Tongue (tissue), 2 donors: Measurements from ENCODE around the gene NTRK2. TPM values are rescaled to one million over a fixed set of nuclear protein-coding genes. Genes with fewer than 3 reads are reported as not detected.
A peak's percentile ranks its signal among the peaks of the same experiment; 100 is the strongest.

Experiments
- DNase-seq: peaks from one replicate; pipeline ENCODE4 v3.0.0-alpha.2; 2015
- total RNA-seq: library from RNA; depleted of rRNA; stranded (reverse); fragments of >200 nt; gene quantifications from one replicate; pipeline ENCODE4 v1.2.3, GENCODE V29; 2014

NTRK2 gene
- total RNA-seq, 1 donor from 2014 or later = 60.3 TPM

DNA sequence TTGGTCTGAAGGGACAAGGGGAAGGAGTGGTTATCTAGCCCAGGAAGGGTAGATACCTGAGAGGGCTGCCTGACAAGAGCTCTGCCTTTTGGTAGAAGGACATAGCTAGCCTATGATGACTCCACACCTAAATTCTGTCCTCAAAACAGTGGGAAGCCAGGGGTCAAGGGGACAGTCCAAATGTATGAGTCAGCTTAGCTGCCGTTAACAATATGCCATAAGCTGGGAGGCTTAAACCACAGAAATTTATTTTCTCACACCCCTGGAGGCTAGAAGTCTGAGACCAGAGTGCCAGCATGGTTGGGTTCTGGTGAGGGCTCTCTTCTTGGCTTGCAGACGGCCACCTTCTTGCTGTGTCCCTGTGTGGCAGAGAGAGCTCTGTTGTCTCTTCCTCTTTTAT lies 306.4 kb downstream of the NTRK2 start:
- DNase-seq = no peak

DNA sequence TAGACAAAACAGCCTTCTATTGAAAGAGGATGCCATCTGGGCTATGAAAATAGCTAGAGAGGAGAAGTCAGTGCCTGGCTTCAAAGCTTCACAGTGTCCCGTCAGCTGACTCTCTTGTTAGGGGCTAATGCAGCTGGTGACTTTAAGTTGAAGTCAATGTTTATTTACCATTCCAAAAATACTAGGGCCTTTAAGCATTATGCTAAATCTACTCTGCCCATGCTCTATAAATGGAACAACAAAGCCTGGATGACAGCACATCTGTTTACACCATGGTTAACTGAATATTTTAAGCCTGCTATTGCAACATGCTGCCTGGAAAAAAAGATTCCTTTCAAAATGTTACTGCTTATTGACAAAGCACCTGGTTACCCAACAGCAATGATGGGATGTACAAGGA lies 309.1 kb downstream of the NTRK2 start:
- peak; percentile 14 for DNase-seq

DNA sequence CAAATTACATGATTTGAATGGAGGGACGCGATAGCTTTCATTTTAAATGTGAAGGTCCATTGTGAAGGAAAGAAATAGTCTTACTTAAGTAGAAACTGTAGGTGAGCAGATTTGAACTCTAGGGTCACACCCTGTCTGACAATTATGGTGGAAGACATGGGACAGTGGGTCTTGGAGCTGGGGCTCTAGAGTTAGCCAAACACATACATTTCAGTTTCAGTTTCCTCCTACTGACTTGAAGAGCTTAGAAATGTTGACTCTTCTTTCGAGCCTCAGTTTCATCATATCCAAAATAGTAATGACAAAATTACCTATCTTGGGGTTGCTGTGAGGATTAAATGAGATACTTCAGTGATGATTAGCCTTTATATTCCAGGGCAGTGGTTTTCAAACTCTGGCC lies 314.2 kb downstream of the NTRK2 start:
- no peak for DNase-seq

DNA sequence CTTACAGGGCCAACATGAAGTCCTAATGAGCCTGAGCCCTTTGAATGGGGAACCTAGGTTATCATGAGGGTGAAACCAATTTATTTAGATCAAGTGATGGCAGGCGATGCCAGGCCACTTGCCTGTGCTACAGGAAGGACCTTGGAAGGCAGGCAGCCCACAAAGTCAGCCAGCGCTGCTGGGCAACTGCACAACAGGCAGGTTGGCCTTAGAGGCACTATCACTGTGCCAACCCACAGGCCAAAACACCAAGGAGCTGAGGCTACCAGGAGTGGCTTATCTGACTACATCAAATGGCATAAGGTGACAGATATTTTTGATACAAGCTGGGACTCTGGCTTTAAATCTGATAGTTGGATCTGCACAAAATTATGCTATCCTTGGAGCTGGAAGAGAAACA lies 319.1 kb downstream of the NTRK2 start:
- DNase-seq = no peak

DNA sequence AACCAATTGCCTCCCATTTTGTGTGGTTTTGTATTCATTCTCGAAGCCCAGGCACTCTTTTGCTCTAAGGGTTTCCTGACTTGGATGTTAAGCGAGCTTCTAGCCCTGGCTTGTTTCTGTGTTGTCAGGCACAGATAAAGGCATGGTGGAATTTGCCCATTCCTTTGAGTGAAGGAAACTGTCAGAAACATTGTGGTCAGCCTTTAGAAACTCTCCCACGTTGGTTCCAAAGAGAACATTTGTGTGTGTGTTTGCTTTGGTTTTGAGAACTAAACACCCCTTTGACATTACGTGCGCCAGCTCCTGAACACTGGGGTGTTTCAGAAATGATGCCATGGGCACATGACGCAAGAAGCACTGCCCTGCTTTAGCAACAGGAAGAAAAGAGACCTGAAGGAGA lies 320.9 kb downstream of the NTRK2 start:
- DNase-seq = peak; percentile 41

DNA sequence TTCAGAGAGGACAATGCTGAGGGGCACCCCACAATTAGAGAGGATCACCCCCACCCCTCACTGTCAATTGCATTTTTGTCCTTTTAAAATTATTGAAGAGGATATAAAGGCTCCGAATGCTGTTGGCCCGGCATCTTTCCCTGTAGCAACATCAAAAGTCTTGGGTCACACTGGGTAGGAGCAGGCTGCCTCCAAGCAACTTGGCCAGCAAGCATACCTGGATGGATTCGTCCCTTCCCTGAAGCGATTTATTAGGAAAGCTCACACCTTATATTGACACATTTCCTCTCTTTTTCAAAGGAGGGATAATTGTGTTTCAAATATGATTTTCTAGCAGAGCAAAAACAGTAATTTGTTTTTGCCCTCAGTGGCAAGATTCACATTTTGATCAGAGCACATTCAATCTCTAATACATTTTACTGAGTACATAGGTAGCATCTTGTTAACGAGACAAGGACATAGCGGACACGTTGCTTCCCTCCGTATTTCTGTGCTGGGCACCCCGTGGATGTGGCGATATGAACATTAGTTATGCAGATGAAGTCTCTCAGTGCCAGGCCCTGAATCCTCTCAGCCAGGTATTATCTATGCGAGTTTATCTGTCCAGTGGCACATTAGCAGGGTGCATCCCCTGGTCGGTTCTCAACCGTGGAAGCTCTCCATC lies 321.5 kb downstream of the NTRK2 start:
- no peak for DNase-seq

DNA sequence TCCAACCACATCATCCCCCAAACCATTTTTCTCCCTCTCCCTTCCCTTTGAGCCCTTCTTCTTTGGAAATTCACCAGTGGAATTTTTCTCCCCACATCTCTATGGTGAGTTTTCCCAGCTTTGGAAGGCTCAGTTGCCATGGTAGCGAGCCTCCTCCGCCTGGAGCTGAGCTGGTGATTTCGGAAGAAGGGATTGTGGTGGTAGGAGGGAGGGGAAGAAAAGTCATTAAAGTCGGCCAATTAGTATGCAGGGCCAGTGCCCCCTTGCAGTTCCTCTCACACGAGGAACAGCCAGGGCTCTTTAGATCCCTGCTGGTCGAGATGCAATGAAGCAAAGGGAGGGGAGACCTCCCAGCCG lies 322.0 kb downstream of the NTRK2 start:
- DNase-seq = no peak

DNA sequence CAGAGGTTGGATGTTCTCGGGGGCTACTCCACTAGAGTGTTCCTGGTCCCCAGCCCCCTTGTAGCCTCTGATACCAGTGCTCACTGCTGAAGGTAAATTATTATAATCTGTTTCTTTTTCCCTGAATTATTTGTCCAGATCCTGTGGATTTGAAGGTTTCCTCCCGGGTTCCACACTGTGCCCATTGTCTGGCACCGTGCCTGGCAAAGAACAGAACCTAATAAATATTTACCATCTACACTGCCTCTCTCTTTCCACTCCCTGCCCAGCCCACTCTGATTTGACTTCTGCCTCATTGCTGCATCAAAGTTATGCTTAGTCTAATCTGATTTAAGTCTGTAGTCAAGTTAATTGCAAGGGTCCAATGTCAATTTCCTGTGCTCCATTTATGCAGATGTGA lies 322.9 kb downstream of the NTRK2 start:
- no peak for DNase-seq

DNA sequence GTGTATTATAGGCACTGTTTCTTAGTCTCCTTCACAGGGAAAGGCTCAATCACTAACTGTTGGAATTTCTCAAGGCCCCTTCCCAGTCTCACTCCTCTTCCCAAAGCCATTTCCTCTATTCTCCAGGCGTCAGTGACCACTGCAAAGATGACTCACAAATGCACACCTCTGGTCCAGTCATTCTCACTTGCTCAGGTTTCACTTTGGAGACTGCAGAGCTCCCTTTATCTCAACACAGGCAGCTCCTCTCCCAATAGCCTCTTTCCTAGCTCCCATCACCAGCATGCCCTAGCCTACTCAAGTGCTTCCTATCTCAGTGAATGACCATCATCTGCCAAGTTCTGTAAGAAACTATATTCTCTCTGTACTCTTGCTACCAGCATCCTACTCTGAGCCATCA lies 323.6 kb downstream of the NTRK2 start:
- DNase-seq = no peak

DNA sequence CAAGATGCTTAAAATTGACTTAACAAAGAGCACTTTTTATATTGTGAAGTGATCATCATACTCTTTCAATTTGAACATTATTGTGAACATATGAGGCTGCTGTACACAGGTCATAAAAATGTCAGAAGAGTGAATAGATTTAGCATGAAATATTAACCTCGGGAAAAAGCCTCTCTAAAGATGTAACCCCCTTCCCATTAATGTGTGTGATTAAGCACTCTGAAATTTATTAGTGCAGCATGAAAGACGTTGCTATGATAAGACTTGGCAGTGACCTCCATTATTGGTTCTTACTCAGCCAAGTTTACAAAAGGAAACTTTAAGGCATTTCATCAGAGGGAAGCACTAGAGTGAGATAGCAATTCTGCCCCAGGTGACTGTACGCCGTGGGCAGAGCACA lies 326.5 kb downstream of the NTRK2 start:
- no peak for DNase-seq

DNA sequence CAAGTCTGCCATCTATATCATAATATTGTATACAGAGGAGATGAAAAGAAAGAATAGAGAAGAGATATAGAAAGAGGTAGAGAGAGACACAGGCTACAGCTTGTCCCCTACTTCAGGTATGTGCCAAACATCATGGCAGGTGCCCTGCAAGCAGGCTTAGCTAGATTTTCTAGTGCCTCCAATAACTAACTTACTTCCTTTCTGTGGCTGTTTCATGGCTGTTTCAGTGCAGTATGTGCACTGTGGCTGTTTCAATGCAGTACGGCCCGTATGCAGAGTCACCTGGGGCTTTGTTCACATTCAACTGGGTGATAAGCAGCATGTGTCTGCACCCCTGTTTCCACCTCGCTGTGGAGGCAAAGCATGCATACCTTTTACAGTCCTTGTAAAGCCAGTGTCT lies 327.2 kb downstream of the NTRK2 start:
- DNase-seq = no peak

DNA sequence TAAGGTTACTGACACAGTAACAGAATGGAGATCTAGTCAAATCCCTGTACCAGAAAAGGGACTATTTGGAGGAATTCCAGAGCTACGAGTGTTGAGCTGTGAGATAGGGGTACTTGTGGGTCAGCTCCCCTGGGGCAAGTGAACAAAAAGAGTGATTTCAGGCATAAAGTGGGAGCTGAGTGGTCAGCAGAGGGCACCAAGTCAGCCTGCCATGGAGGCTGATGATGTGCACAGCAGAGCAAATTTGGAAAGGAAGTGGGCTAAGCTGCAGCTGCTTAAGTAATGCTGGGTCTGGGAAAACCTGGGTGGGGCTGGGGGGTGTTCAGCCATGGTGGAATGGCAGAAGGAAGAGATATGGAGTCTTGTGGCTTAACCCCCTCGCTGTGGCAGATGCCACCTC lies 327.9 kb downstream of the NTRK2 start:
- no peak for DNase-seq

DNA sequence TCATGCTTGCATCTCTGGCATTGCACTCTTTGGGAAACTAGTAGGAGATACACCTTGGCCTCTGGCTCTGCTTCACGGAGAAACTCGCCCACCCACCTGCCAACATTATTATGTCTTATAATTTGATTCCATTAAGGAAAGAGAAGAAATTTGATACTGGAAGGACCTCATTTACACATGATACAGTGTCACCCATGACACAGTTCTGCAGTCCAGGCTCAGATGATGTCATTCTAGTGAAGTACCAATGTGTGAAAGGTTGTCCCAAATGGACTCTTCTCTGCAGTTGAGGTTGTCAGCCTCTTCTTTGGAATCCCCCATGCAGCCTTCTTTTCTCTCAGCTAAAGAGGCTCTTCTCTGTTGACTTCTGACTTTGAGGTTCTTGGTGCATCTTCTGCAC lies 329.1 kb downstream of the NTRK2 start:
- DNase-seq = no peak

DNA sequence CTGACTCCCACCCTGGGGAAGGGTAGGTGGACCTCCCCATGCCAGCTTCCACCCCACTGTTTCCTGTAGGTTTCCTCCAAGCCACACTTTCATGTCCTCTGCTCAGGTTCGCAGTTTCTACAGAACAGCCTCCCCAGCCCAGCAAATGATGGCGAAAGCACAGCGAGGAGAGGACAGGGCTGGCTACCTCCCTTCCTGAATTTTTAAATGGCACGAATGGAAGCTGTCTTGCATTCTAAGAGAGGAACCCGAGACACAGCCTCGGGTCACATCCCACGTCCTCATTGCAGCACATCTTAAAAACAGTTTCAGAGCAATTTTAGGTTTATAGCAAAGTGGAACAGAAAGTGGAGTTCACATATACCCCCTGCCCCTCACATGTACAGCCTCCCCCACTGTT lies 330.3 kb downstream of the NTRK2 start:
- no peak for DNase-seq

DNA sequence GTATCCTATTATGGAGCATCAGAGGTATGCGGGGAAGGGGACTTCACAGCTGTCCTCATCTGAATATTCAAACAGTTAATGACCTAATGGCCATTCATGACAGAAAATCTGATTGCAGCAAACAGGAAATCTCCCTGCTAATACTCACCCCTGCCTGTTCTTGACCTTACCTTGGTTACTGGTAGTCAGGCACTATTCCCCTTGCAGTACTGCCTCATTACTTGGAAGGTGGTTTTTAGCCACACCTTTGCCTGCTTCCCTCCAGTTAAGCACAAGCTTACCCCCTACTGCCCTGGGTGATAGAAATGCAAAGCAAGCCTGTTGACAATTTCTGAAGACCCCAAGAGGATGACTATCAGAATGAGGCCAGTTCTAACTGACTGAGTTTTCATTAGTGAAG lies 332.4 kb downstream of the NTRK2 start:
- DNase-seq = no peak

DNA sequence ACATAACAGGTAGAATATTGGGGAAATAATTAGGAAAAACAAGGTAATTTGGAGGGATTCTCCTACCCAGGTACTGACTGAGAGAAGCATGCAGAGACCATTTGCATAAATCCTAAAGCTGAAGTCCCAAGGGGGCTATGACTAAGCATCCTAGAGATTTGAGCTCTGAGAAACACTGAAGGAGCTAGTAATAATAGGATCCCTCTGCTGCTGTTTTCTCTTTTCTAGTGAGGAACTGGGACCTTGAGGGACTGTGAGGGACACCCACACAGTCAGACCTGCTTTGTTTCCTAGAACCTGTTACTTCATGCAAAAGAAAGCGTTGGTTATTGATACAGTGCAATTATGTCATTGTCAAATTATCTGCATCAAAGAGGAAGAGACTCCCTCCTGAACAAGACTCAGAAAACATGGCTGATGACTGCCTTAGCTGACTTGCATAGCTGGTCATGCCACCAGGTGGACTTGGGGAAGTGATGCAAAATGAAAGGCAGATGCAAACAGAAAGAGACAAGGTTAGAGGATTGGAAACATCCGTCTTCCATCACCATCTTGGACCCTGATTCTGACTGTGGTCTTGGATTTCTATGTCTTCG lies 335.4 kb downstream of the NTRK2 start:
- no peak for DNase-seq

DNA sequence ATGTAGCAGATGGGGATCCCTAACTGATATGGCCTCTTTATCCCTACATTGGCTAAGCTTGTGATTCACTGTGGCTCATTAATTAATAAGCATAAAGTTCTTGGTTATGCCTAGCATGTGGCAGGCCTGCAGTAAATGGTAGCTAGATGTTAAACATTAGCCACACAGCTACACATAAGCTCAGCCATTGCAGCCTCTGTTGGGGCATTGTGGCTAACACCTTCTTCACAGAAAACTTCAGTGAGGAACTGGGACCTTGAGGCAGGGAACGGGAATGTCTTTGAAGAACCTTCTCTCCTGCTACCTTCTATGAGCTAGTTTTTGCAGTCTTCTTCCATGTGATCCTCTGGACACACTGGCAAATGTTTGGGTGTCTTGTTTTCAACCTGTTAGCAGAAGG lies 338.2 kb downstream of the NTRK2 start:
- DNase-seq = no peak

DNA sequence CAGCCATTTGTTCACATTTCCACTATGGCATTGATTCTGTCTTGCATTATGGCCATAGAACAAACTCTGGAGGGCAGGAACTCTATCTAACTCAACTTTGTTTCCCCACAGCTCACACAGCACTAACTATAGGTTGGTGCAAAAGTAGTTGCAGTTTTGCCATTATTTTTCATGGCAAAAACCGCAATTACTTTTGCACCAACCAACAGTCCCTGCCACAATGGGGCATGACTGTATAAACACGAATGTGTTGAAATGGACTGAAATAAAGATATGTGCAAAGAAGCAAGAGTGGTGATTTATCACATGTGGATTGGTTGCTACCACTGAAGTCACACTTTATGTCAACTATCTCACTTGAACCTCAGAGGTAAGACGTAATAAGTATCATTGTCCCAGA lies 338.7 kb downstream of the NTRK2 start:
- DNase-seq = no peak

DNA sequence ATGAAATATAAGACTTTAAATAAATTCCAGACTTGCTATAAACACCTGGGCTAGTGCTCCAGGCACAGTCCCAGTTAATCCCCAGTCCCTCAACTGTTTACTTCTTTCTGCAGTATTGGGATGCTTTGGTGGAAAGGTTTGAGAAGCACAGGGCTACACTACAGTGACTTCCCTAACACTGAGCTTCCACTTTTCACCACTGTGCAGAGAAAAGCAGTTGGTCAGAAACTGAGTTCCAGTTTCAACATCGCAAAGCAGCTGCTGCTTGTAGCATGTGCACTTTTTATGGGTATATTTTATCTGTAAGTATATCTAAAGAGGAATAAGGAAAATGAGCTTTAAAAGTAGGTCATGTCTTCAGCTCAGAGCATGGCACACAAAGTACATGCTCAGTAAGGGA lies 339.7 kb downstream of the NTRK2 start:
- no peak for DNase-seq

DNA sequence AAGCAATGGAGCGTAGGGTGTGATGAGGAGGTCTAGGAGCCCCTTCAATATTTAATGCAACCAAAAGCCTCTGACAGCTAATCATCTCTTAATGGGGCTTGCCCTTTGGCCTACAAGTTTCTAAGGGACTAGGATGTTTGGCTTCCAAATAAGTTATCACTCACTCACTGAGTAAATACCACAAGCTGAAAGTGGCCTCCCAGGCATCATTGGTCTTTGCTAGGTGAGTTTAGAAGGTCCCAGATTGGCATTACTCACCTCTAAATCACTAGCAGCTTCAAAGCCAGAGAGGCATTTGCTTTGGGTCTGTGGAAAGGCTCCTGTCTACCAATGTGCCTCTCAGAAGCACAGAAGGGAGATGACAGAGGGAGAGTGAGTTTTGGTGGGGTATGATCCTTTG lies 344.2 kb downstream of the NTRK2 start:
- DNase-seq = no peak

DNA sequence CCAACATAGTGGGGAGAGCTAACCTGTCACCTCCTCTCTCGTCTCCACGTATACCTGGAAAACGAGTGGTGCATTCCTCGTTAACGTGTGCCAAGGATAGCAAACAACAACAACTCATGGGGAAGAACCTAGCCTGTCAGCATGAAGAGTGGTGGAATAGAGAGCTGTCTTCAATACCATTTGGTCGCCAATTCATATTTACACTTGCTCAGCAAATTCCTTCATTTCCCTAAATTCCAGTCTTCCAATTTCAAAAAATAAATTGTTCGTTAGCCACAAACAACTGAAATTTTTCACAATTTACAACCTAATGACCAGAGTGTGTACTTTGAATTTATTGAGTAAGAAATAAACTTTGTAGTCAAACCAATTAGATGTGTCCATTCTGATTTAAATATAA lies 344.8 kb downstream of the NTRK2 start:
- DNase-seq = no peak

DNA sequence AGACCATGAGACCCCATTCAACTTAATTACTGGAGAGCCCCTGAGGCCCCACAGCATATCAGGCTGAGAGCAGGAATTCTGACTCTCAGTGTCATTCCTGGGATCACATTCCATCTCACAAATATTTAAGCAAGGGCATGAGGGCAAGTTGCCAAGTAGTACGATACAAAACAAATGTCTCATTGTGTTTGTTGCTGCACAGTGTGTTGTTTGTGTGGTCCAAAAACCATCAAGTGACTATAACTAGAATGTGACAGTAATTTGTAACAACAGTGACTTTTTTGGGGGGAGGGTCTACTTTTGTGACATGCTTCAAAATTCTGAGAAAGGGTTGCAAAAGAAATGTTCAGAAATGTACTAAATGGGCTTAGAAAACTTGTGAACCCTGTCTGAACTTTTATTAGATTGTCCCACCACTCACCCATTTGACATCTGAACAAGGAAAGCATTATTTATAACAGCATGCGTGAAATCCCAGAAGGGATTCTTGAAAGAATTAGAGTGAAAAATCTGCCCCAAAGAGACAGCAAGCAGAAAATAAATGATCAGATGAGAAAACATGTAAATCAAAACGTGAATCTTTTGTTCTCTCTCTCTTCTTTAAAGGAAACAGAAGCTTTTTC lies 347.0 kb downstream of the NTRK2 start:
- DNase-seq = peak; percentile 59

DNA sequence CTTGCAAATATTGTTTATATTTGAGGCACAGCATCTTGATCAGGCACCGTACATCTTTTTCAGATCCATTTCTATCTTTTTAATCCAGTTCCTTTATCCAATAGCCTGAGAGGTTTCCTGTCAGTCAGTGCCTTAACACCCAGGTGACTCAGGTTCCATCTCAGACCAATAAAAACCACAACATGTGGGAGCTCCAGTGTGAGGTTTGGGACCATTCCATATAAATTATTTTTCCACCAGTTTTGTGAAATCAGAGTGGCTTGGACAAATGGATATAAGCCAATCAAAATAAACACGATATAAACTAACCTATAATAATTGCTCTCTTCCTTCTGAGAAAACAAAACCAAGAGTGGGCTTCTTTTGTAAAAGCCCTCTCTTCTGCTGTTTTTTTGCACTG lies 351.3 kb downstream of the NTRK2 start:
- DNase-seq = no peak

DNA sequence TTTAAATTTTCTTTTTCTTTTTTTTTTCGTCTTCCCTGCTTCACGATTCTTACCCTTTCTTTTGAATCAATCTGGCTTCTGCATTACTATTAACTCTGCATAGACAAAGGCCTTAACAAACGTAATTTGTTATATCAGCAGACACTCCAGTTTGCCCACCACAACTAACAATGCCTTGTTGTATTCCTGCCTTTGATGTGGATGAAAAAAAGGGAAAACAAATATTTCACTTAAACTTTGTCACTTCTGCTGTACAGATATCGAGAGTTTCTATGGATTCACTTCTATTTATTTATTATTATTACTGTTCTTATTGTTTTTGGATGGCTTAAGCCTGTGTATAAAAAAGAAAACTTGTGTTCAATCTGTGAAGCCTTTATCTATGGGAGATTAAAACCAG lies 352.2 kb downstream of the NTRK2 start:
- DNase-seq = no peak
